ENCODE measurements around the gene CA12. TPM values are rescaled to one million over a fixed set of nuclear protein-coding genes. Genes with fewer than 3 reads are reported as not detected.

The CA12 gene
- total and polyA plus RNA-seq, 9 of the 15 experiments (the other 6 are each of a cell fraction or from before 2014, with no cell fraction given) = 0.01 to 0.78 (median 0.15) TPM; not detected in 1

DNA sequence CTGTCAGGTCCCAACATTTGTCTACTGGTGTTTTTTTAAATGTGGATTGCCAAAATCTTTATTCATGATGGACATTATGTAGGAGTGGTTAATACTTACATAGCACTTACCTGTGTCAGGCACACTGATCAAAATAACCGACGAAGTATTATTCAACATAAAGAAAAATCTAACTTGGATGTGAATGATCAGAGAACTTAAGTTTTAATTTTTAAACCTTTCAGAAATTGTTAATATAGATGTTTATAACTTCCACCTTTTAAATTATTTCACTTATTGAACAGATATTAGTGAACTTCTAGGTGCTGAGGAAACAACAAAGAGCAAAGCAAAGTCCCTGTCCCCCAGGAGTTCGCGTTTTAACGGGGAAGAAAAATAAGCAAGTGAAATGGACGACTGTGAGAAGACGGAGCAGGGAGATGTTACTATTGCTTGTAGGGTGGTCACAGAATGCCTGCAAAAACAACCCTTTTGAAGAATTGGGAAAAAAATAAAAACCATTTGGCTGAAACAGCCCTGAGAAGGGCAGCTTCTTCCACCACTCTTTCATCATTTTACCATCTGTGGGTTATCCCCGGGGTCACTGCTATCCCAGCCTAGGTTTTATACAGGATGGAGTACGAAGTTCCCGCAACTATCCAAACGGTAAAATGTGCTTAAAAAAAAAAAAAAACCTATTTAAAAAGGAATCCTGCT is 105.2 kb downstream of the CA12 start (continued):
- TF ChIP-seq, protein P1, sequence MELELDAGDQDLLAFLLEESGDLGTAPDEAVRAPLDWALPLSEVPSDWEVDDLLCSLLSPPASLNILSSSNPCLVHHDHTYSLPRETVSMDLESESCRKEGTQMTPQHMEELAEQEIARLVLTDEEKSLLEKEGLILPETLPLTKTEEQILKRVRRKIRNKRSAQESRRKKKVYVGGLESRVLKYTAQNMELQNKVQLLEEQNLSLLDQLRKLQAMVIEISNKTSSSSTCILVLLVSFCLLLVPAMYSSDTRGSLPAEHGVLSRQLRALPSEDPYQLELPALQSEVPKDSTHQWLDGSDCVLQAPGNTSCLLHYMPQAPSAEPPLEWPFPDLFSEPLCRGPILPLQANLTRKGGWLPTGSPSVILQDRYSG (tag; conservative IDR thresholded peaks at IDR 0.05; ENCODE audit: low read depth) = no peak
- TF ChIP-seq ARID2 (IDR thresholded peaks at IDR 0.05) (no peak), KDM2B (CRISPR knock-in tag; IDR thresholded peaks at IDR 0.05) (no peak), XRCC4 (IDR thresholded peaks at IDR 0.05; ENCODE audit: extremely low read depth, insufficient read depth, insufficient read length) (no peak), MEIS2 (IDR thresholded peaks at IDR 0.05; ENCODE audit: partially characterized antibody) (no peak), POLR3G (IDR thresholded peaks at IDR 0.05; ENCODE audit: extremely low read depth, insufficient read length, insufficient replicate concordance) (no peak), RFX1 (IDR thresholded peaks at IDR 0.05) (no peak), TCF3 (CRISPR knock-in tag; IDR thresholded peaks at IDR 0.05) (no peak), SIX5 (IDR thresholded peaks at IDR 0.05; ENCODE audit: borderline replicate concordance in 1 of 2, insufficient read depth in 1 of 2, low read depth in 1 of 2, low read length in 2 of 2) (no peak), CBFB (CRISPR knock-in tag; IDR thresholded peaks at IDR 0.05) (no peak), CREBBP (IDR thresholded peaks at IDR 0.05; ENCODE audit: low read depth, low read length) (no peak)
- TF ChIP-seq, protein P2, sequence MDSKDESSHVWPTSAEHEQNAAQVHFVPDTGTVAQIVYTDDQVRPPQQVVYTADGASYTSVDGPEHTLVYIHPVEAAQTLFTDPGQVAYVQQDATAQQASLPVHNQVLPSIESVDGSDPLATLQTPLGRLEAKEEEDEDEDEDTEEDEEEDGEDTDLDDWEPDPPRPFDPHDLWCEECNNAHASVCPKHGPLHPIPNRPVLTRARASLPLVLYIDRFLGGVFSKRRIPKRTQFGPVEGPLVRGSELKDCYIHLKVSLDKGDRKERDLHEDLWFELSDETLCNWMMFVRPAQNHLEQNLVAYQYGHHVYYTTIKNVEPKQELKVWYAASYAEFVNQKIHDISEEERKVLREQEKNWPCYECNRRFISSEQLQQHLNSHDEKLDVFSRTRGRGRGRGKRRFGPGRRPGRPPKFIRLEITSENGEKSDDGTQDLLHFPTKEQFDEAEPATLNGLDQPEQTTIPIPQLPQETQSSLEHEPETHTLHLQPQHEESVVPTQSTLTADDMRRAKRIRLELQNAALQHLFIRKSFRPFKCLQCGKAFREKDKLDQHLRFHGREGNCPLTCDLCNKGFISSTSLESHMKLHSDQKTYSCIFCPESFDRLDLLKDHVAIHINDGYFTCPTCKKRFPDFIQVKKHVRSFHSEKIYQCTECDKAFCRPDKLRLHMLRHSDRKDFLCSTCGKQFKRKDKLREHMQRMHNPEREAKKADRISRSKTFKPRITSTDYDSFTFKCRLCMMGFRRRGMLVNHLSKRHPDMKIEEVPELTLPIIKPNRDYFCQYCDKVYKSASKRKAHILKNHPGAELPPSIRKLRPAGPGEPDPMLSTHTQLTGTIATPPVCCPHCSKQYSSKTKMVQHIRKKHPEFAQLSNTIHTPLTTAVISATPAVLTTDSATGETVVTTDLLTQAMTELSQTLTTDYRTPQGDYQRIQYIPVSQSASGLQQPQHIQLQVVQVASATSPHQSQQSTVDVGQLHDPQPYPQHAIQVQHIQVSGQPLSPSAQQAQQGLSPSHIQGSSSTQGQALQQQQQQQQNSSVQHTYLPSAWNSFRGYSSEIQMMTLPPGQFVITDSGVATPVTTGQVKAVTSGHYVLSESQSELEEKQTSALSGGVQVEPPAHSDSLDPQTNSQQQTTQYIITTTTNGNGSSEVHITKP (IDR thresholded peaks at IDR 0.05; ENCODE audit: partially characterized antibody) = no peak
- TF ChIP-seq, protein P3, sequence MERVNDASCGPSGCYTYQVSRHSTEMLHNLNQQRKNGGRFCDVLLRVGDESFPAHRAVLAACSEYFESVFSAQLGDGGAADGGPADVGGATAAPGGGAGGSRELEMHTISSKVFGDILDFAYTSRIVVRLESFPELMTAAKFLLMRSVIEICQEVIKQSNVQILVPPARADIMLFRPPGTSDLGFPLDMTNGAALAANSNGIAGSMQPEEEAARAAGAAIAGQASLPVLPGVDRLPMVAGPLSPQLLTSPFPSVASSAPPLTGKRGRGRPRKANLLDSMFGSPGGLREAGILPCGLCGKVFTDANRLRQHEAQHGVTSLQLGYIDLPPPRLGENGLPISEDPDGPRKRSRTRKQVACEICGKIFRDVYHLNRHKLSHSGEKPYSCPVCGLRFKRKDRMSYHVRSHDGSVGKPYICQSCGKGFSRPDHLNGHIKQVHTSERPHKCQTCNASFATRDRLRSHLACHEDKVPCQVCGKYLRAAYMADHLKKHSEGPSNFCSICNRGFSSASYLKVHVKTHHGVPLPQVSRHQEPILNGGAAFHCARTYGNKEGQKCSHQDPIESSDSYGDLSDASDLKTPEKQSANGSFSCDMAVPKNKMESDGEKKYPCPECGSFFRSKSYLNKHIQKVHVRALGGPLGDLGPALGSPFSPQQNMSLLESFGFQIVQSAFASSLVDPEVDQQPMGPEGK (CRISPR knock-in tag; IDR thresholded peaks at IDR 0.05; ENCODE audit: borderline replicate concordance) = no peak
- TF ChIP-seq, protein P4, sequence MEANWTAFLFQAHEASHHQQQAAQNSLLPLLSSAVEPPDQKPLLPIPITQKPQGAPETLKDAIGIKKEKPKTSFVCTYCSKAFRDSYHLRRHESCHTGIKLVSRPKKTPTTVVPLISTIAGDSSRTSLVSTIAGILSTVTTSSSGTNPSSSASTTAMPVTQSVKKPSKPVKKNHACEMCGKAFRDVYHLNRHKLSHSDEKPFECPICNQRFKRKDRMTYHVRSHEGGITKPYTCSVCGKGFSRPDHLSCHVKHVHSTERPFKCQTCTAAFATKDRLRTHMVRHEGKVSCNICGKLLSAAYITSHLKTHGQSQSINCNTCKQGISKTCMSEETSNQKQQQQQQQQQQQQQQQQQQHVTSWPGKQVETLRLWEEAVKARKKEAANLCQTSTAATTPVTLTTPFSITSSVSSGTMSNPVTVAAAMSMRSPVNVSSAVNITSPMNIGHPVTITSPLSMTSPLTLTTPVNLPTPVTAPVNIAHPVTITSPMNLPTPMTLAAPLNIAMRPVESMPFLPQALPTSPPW (CRISPR knock-in tag; IDR thresholded peaks at IDR 0.05) = no peak
- TF ChIP-seq, protein P5, sequence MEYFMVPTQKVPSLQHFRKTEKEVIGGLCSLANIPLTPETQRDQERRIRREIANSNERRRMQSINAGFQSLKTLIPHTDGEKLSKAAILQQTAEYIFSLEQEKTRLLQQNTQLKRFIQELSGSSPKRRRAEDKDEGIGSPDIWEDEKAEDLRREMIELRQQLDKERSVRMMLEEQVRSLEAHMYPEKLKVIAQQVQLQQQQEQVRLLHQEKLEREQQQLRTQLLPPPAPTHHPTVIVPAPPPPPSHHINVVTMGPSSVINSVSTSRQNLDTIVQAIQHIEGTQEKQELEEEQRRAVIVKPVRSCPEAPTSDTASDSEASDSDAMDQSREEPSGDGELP (CRISPR knock-in tag; IDR thresholded peaks at IDR 0.05; ENCODE audit: borderline replicate concordance) = no peak
- TF ChIP-seq, protein P6, sequence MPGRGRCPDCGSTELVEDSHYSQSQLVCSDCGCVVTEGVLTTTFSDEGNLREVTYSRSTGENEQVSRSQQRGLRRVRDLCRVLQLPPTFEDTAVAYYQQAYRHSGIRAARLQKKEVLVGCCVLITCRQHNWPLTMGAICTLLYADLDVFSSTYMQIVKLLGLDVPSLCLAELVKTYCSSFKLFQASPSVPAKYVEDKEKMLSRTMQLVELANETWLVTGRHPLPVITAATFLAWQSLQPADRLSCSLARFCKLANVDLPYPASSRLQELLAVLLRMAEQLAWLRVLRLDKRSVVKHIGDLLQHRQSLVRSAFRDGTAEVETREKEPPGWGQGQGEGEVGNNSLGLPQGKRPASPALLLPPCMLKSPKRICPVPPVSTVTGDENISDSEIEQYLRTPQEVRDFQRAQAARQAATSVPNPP (IDR thresholded peaks at IDR 0.05; ENCODE audit: borderline replicate concordance, insufficient read depth, insufficient read length) = no peak
